ES-I3 (cell line): ENCODE data around the gene SLC25A23.
A peak's percentile ranks its signal among the peaks of the same experiment; 100 is the strongest.

Experiments used
- H3K36me3 ChIP-seq: 2 replicates; pipeline ENCODE4 v1.6.1; 2013; ENCODE audit warnings: mild to moderate bottlenecking, low read length, control low read depth, moderate library complexity; ENCODE audit not compliant: insufficient read depth
- H3K4me1 ChIP-seq: 2 replicates; pipeline ENCODE4 v1.6.1; 2013; ENCODE audit warnings: mild to moderate bottlenecking, control low read depth, low read length; ENCODE audit not compliant: insufficient read depth
- H3K9ac ChIP-seq: 2 replicates; pipeline ENCODE4 v1.6.1; 2013; ENCODE audit warnings: low read depth, mild to moderate bottlenecking, low read length, moderate library complexity
- H3K9me3 ChIP-seq: 2 replicates; pipeline ENCODE4 v1.6.1; 2013; ENCODE audit warnings: mild to moderate bottlenecking, low read length, moderate library complexity; ENCODE audit not compliant: control insufficient read depth, insufficient read depth

Gene SLC25A23

DNA sequence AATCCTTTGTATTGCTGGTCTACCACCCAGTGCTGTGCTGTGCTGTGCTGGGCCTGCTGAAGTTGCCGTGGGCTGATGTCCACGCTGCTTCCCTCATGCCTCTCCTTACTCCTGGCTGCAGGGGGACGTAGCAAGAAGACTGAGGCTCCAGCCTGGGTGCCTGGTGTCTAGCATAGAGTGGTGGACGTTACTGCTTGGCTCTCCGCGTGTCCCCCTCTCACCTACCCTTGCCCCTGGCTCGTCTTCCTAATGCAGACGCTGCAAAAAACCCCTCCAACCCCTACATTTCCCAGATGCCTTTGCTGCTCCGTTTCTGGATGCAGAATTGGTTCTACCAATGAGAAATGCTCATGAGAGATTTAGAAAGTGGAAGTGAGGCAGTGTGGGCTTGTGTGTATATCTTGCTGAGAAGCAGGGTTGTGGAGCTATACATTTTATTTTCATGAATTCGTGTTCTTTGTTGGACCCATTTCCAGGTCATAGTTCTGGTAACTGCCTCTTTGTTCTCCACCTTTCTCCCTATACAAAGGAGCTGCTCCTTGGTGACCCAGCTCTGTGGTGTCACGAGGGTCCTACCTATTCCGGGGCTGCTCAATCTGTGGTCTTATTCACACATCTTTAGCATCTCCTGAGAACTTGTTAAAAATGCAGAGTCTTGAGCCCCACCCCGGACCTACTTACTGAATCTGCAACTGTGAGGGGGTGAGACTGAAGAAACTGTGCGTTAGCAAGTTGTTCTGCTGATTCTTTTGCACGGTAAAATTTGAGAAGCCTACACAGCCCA, 29.9 kb upstream of the SLC25A23 start:
- Histone ChIP-seq H3K36me3 (no peaks in the 10 kb centered on the region), H3K9ac (no peak overlapping the region), H3K4me1 (0 out of 2 replicates have a peak, but pooled peaks cover 9% of the 10 kb centered on the region), H3K9me3 (no peaks in the 10 kb centered on the region)

DNA sequence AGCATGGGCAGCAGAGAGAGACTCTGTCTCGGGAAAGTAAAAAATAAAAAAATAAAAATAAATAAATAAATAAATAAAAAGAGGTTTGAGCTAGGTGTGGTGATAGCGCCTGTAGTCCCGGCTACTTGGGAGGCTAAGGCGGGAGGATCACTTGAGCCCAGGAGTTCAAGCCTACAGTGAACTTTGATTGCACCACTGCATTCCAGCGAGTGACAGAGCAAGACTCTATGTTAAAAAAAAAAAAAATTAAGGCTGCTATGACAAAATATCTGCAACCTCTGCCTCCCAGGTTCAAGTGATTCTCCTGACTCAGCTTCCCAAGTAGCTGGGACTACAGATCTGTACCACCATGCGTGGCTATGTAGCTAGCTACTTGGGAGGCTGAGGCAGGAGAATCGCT, 25.2 kb upstream of the SLC25A23 start:
- Histone ChIP-seq H3K9me3 (no peaks in the 10 kb centered on the region), H3K4me1 (peaks cover 13% of the 10 kb centered on the region; the same call in 1 of the 2 replicates), H3K36me3 (no peaks in the 10 kb centered on the region), H3K9ac (no peak overlapping the region)

DNA sequence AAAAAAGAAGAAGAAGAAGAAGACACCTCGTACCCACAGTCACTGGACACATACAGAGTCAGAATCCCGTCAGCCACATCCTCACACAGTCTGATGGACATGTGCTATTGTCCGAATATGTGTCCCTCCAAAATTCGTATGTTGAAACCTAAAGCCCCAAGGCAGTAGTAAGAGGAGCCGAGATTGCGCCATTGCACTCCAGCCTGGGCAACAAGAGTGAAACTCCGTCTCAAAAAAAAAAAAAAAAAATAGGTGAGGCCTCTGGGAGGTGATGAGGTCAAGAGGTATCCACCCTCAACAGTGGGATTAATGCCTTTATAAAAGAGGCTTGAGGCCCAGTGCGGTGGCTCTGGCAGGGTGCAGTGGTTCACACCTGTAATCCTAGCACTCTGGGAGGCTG, 24.6 kb upstream of the SLC25A23 start:
- Histone ChIP-seq H3K36me3 (no peaks in the 10 kb centered on the region), H3K9ac (no peak overlapping the region), H3K9me3 (no peaks in the 10 kb centered on the region), H3K4me1 (peaks cover 8% of the 10 kb centered on the region; the same call in 1 of the 2 replicates)

DNA sequence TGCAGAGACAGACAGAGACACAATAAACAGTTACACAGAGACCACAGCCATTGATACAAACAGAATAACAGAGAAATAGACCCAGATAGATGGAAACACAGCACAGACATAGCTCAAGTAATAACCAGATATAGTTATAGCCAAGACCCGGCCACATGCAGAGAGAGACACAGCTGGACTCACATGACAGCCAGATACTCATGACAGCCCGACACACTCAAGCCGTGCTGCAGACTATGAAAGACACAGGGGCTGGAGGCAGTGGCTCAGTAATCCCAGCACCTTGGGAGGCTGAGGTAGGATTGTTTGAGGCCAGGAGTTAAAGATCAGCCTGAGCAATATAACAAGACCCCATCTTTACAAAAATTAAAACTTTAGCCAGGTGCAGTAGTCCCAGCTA, 23.6 kb upstream of the SLC25A23 start:
- Histone ChIP-seq H3K9ac (no peak overlapping the region), H3K9me3 (no peaks in the 10 kb centered on the region), H3K4me1 (peaks cover 8% of the 10 kb centered on the region; the same call in 1 of the 2 replicates), H3K36me3 (no peaks in the 10 kb centered on the region)

DNA sequence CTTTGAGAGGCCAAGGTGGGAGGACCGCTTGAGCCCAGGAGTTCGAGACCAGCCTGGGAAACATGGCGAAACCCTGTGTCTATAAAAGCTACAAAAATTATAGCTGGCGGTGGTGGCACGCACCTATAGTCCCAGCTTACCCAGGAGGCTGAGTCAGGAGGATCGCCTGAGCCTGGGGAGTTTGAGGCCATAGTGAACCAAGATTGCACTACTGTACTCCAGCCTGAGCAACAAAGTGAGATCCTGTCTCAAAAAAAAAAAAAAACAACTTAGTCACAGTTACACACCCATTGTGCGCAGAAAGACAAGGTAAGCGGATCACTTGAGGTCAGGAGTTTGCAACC, 22.7 kb upstream of the SLC25A23 start:
- no peaks in the 10 kb centered on the region for H3K9me3 ChIP-seq
- peaks cover 8% of the 10 kb centered on the region; the same call in 1 of the 2 replicates for H3K4me1 ChIP-seq
- H3K9ac ChIP-seq, result no peak overlapping the region
- no peaks in the 10 kb centered on the region for H3K36me3 ChIP-seq

DNA sequence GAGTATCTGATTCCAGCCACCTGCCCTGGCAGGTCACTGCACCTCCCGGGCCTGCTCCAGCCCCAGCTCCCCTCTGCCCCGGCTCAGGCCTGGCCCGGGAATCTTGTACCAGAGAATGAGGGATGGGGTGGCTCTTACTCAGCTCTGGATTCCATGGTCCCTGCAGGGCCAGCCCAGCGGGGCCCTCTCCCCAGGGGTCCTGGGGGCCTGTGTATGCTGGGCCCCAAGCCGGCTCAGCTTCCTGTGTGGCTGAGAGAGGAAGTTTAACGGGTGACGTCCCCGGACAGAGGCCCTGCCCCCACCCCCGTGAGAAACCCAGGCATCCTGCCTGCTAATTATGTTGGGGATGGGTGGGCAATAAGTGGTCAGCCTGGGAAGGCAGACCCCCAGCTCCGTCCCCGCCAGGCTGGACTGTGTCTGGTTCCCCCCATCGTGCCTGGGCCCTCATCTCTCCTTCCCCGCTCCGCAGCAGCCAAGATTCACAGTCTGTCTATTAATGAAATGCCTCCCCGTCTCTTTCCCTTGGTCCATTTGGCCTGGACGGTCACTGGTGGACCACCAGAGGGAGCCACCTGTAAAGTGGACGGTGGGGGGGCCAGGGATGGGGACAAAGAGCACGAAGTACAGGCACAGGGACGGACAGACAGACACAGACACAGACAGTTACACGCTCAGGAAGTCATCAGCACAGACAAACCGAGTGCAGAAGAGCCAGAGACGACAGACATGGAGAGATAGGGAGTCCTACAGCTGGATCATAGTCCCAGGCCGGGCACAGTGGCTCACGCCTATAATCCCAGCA, 22.1 kb upstream of the SLC25A23 start, which contains the start of gene DENND1C:
Gene DENND1C, minus strand, starts transcription at position 247 of the 802 bp plus-strand sequence. Its CDS starts 92 bp downstream, at position 155.
- H3K9me3 ChIP-seq, result no peaks in the 10 kb centered on the region
- H3K9ac ChIP-seq, result no peak within 1 kb of the TSS

DNA sequence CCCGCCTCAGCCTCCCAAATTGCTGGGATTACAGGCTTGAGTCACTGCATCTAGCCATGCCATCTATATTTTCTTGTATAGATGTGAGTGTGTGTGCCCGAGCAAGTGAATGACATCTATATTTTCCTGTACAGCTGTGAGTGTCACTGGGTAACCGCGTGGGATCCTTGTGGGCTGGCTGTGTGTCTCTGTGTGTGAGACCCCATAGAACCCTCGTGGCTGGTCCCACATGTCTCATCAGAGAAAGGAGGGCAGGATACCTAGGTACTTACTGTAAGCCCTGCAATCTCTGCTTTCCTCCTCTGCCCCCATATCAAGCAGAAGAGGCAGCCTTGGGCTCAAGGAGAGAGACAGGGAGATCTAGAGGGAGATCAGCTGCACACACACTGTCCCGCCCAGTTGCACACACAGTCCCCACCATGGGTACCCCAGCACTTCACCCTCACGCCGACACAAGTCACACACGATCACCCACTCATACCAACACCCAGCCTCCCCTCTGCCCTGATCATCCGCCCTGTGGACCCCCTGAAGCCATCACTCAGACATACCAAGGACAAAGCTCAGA, 21.3 kb upstream of the SLC25A23 start:
- Histone ChIP-seq H3K36me3 (no peaks in the 10 kb centered on the region), H3K4me1 (peaks cover 8% of the 10 kb centered on the region; the same call in 1 of the 2 replicates), H3K9me3 (no peaks in the 10 kb centered on the region), H3K9ac (no peak overlapping the region)

More for the DNA sequence above, 22.1 kb upstream of the SLC25A23 start, which contains the start of gene DENND1C:
- Histone ChIP-seq H3K4me1 (peaks cover 8% of the 10 kb centered on the region; the same call in 1 of the 2 replicates), H3K36me3 (no peaks in the 10 kb centered on the region)

DNA sequence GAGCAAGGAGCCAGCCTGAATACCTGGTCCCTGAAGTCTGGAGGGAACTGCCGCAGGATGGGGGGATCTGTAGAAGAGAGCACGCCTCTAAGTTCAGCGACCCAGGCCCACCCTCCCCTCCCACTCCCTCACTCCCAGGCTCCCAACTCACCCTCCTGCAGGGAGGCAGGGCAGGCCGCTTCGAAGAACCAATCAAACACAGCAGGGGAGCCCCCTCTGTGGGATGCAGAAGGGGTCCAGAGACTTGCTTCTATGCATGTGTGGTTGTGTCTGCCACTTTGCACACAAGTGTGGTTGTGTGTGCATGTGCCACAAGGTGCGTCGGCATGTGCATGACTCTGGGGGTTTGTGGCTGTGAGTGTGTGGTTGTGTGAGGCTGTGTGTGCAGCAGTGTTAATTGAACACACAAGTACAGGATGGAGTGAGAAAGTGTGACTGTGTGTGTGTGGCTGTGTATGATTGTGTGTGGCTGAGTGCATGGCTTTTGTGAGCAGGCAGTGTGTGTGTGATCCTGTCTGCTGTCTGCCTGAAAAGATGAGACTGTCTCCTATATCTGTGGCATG, 20.3 kb upstream of the SLC25A23 start:
- H3K9ac ChIP-seq, result no peak overlapping the region
- no peaks in the 10 kb centered on the region for H3K36me3 ChIP-seq
- peaks cover 8% of the 10 kb centered on the region; the same call in 1 of the 2 replicates for H3K4me1 ChIP-seq
- H3K9me3 ChIP-seq, result no peaks in the 10 kb centered on the region

DNA sequence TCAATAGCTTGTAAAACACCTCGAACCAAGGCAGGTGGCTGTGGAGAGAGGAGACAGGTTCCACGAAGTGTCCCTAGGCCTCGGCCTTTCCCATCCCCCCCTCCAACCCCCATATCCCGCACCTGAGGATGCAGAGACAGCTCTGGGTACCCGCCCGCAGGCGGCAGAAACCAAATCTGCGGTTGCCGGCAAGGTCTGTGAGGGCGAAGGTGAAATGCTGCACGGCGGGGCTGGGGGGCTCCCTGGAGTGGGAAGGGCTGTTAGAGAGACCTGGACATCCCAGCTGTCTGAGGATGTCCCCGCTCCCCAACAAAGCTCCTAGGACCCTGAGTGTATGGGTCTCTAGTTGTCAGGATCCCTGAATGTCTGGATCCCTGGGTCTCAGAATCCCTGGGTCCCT, 19.2 kb upstream of the SLC25A23 start:
- H3K9me3 ChIP-seq, result no peaks in the 10 kb centered on the region
- H3K4me1 ChIP-seq, result peaks cover 8% of the 10 kb centered on the region; the same call in 1 of the 2 replicates
- H3K36me3 ChIP-seq, result no peaks in the 10 kb centered on the region
- no peak overlapping the region for H3K9ac ChIP-seq

DNA sequence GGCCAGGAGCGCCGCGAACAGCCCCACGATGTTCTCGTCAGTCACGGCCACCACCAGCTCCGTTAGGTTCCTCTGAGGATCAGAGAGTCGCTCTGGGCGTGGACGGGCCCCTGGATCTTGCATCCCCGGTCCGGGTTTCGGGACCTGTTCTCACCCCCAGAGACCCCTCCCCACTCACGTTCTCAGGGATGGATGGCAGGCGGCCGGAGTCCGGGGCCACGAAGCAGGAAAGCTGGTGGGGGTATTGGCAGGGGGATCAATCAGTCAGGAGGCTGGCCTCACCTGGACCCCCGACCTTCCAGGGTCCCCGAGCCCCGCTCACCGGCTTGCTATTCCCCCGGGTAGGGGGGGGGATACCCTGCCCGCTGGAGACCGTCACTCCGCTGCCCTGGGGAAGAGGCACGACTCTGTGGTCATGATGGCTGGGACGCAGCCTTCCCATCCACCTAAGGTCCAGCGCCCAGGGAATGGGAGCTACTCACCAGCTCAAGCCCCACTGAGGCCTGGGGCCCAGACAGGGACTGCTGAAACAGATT, 17.4 kb upstream of the SLC25A23 start:
- Histone ChIP-seq H3K4me1 (peaks cover 8% of the 10 kb centered on the region; the same call in 1 of the 2 replicates), H3K9me3 (no peaks in the 10 kb centered on the region), H3K9ac (peak overlapping the region; percentile 64; the same call in 1 of the 2 replicates), H3K36me3 (no peaks in the 10 kb centered on the region)

DNA sequence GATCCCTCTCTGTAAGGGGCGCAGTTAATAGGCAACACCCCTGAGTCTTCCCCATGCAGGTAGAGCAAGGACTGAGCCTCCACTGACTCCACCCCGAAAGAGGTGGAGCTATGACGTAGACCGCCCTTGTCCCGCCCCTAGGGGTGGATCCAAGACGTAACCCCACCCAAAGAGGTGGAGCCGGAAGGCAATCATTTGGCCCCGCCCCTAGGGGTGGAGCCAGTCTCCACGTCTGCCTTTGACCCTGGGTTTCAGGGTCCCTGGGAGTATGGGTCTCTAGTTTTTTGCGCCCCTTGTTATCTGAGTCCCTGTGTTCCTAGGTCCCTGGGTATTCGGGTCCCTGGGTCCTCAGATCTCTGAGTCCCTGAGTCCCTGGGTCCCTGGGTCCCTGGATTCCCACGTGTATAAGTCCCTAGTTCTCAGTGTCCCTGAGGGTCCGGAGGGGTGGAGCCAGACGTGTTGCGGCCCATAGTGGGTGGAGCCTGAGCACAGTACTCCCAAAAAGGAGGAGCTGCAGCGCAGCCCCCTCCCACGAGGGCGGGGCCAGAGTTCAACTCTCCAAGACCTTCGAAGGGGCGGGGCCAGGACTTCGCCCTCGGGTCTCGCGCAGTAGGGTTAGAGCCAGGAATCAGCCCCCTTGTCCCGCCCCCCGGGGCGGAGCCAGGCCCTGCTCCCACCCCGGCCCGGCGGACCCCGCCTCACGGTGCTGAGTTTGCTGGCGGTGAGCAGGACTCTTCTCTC, 16.7 kb upstream of the SLC25A23 start:
- H3K9ac ChIP-seq, result peak overlapping the region; percentile 64
- no peaks in the 10 kb centered on the region for H3K36me3 ChIP-seq
- H3K4me1 ChIP-seq, result peaks cover 3% of the 10 kb centered on the region; the same call in 1 of the 2 replicates
- no peaks in the 10 kb centered on the region for H3K9me3 ChIP-seq

DNA sequence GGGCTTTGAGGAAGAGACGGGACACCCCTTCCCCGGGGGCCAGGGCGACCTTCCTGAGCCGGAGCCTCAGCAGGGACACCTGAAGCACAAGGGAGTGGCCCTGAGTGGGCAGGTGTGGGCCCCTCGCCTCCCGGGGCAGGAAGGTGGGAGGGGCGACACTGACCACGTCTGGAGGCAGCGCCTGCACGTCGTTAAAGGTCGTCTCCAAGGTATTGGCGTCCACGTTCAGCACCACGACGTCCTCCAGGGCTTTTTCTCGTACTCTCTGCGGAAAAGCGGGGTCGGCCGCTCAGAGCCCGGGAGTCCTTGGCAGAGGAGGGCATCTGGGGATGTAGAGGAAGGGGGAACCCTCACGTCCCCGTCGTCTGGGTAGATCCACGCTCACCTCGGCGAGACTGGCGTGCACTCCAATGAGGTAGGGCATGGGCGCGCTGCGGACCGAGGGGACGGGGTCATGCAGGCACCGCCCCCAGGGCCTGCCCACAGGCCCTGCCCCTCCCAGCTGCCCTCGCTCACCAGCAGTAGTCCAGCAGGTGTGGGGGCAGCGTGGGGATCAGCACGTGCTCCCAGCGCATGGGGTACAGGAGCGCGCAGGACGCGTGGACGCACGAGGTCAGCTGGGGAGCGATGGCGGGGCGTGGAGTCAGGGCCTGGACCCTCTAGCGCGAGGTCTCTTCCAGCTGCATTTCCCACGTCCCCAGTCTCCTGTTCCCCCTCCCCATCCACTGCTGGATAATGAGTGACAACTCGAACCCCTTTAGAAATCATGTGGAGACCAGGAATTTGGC, 15.9 kb upstream of the SLC25A23 start:
- peak overlapping the region; percentile 64; the same call in 1 of the 2 replicates for H3K9ac ChIP-seq
- H3K4me1 ChIP-seq, result no peaks in the 10 kb centered on the region; the same call in 1 of the 2 replicates
- no peaks in the 10 kb centered on the region for H3K9me3 ChIP-seq
- no peaks in the 10 kb centered on the region for H3K36me3 ChIP-seq

DNA sequence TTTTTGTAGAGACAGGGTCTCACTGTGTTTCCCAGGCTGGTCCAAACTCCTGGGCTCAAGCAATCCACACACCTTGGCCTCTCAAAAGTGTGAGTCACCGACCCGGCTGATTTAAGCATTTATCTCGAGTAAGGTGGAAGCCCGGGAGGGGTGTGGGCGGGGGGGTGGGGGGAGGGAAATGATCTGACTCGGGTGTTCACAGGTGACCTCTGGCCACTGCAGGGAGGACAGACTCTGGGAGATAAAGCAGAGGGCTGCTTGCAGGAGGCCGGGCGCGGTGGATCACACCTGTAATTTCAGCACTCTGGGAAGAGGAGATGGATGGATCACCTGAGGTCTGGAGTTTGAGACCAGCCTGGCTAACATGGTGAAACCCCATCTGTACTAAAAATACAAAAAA, 14.1 kb upstream of the SLC25A23 start:
- Histone ChIP-seq H3K4me1 (no peaks in the 10 kb centered on the region; the same call in 1 of the 2 replicates), H3K36me3 (no peaks in the 10 kb centered on the region), H3K9me3 (no peaks in the 10 kb centered on the region), H3K9ac (no peak overlapping the region)
